ENCODE results near the gene CARD11.

DNA sequence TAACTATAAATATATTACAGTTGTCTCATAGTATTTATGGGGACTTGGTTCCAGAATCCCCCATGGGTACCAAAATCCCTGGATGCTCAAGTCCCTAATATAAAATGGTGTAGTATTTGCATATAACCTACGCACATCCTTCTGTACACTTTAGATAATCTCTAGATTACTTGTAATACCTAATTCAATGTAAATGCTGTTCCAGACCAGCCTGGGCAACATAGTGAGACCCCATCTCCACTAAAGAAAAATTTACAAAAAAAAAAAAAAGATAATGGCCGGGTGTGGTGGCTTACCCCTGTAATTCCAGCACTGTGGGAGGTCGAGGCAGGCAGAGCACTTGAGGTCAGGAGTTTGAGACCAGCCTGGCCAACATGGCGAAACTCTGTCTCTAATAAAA, 182.2 kb downstream of the CARD11 start:
- TF ChIP-seq POLR2A (IDR thresholded peaks at IDR 0.05): no peak
- TF ChIP-seq, protein P1, sequence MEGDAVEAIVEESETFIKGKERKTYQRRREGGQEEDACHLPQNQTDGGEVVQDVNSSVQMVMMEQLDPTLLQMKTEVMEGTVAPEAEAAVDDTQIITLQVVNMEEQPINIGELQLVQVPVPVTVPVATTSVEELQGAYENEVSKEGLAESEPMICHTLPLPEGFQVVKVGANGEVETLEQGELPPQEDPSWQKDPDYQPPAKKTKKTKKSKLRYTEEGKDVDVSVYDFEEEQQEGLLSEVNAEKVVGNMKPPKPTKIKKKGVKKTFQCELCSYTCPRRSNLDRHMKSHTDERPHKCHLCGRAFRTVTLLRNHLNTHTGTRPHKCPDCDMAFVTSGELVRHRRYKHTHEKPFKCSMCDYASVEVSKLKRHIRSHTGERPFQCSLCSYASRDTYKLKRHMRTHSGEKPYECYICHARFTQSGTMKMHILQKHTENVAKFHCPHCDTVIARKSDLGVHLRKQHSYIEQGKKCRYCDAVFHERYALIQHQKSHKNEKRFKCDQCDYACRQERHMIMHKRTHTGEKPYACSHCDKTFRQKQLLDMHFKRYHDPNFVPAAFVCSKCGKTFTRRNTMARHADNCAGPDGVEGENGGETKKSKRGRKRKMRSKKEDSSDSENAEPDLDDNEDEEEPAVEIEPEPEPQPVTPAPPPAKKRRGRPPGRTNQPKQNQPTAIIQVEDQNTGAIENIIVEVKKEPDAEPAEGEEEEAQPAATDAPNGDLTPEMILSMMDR (IDR thresholded peaks at IDR 0.05): no peak

Measured in testis (tissue), 2 donors.